Femur (tissue), 1 donor: ENCODE data around the gene SPATA31E1.
"Not testable (repeated sequence)": the region's sequence is repeated elsewhere in the genome, so short reads cannot be mapped to it uniquely, and the experiment has no call there.

ENCODE experiments used
- DNase-seq: peaks from one replicate; pipeline ENCODE4 v3.0.0-alpha.2; 2017

Gene SPATA31E1

GRCh38 chr9:87886210-87886932, 3.7 kb downstream of the SPATA31E1 start:
- no peak for DNase-seq

GRCh38 chr9:87886933-87887505, 4.3 kb downstream of the SPATA31E1 start:
- DNase-seq, result no peak

GRCh38 chr9:87887661-87888480, 5.2 kb downstream of the SPATA31E1 start:
- DNase-seq, result no peak

- no peak for DNase-seq
These were observed 5.8 kb downstream of the SPATA31E1 start for GRCh38 chr9:87888501-87888900.

- DNase-seq, result no peak
These were observed 6.6 kb downstream of the SPATA31E1 start for GRCh38 chr9:87889065-87889881.

GRCh38 chr9:87889882-87890252, 7.2 kb downstream of the SPATA31E1 start:
- DNase-seq, result no peak

GRCh38 chr9:87890837-87891236, 8.2 kb downstream of the SPATA31E1 start:
- DNase-seq, result no peak

GRCh38 chr9:87891754-87892153, 9.1 kb downstream of the SPATA31E1 start:
- no peak for DNase-seq

GRCh38 chr9:87892956-87893355, 10.3 kb downstream of the SPATA31E1 start:
- no peak for DNase-seq

GRCh38 chr9:87894998-87895625, 12.4 kb downstream of the SPATA31E1 start:
- DNase-seq, result no peak

GRCh38 chr9:87896891-87897290, 14.2 kb downstream of the SPATA31E1 start:
- DNase-seq, result no peak

- no peak for DNase-seq
These were observed 15.5 kb downstream of the SPATA31E1 start for GRCh38 chr9:87898151-87898550.

GRCh38 chr9:87902371-87902770, 19.7 kb downstream of the SPATA31E1 start:
- not testable (repeated sequence) for DNase-seq

GRCh38 chr9:87909310-87910041, 26.8 kb downstream of the SPATA31E1 start:
- no peak for DNase-seq

GRCh38 chr9:87910821-87911220, 28.1 kb downstream of the SPATA31E1 start:
- no peak for DNase-seq

- not testable (repeated sequence) for DNase-seq
These were observed 35.0 kb downstream of the SPATA31E1 start, which contains the start of gene SPATA31C1 for GRCh38 chr9:87917662-87918061. Gene SPATA31C1 (plus strand): TSS chr9:87917962.

- not testable (repeated sequence) for DNase-seq
These were observed 36.3 kb downstream of the SPATA31E1 start for GRCh38 chr9:87919013-87919412.

GRCh38 chr9:87921561-87921960, 38.9 kb downstream of the SPATA31E1 start:
- DNase-seq, result not testable (repeated sequence)

- not testable (repeated sequence) for DNase-seq
These were observed 40.3 kb downstream of the SPATA31E1 start for GRCh38 chr9:87923012-87923411.

- not testable (repeated sequence) for DNase-seq
These were observed 42.2 kb downstream of the SPATA31E1 start for GRCh38 chr9:87924851-87925250.

GRCh38 chr9:87929152-87929551, 46.5 kb downstream of the SPATA31E1 start:
- not testable (repeated sequence) for DNase-seq

GRCh38 chr9:87934444-87934843, 51.8 kb downstream of the SPATA31E1 start:
- DNase-seq, result not testable (repeated sequence)
